ENCODE measurements around the gene CDKN2A.

The CDKN2A gene

GRCh38 chr9:22002038-22002437 is 7.8 kb upstream of the CDKN2A start:
- Mint-ChIP-seq H3K4me1 (no peaks in the 10 kb centered on the region), H3K27me3 (ENCODE audit: low read depth) (peaks cover 97% of the 10 kb centered on the region), H3K4me3 (no peak overlapping the region), H3K27ac (no peak overlapping the region), H3K9me3 (no peaks in the 10 kb centered on the region), H3K36me3 (ENCODE audit: low read depth) (no peaks in the 10 kb centered on the region)
- TF ChIP-seq CTCF (IDR thresholded peaks at IDR 0.05; ENCODE audit: unreplicated experiment in 3 of 3) = no peak

- Mint-ChIP-seq H3K4me3 (no peak overlapping the region), H3K36me3 (ENCODE audit: low read depth) (no peaks in the 10 kb centered on the region), H3K4me1 (peaks cover 10% of the 10 kb centered on the region), H3K9me3 (no peaks in the 10 kb centered on the region), H3K27ac (no peak overlapping the region), H3K27me3 (ENCODE audit: low read depth) (peaks cover 95% of the 10 kb centered on the region)
- no peak for TF ChIP-seq CTCF (IDR thresholded peaks at IDR 0.05; ENCODE audit: unreplicated experiment in 3 of 3)
Observed at GRCh38 chr9:21998026-21998425, 3.8 kb upstream of the CDKN2A start.

GRCh38 chr9:21997480-21997879 is 3.3 kb upstream of the CDKN2A start:
- Mint-ChIP-seq H3K9me3 (no peaks in the 10 kb centered on the region), H3K27ac (no peak overlapping the region), H3K36me3 (ENCODE audit: low read depth) (no peaks in the 10 kb centered on the region), H3K4me1 (peaks cover 10% of the 10 kb centered on the region), H3K4me3 (no peak overlapping the region), H3K27me3 (ENCODE audit: low read depth) (peaks cover 92% of the 10 kb centered on the region)
- TF ChIP-seq CTCF (IDR thresholded peaks at IDR 0.05; ENCODE audit: unreplicated experiment in 3 of 3) = no peak

GRCh38 chr9:21996858-21997257 is 2.7 kb upstream of the CDKN2A start:
- Mint-ChIP-seq H3K4me3 (peak overlapping the region; percentile 40 to 85 (median 79)), H3K4me1 (peaks cover 10% of the 10 kb centered on the region), H3K36me3 (ENCODE audit: low read depth) (no peaks in the 10 kb centered on the region), H3K9me3 (no peaks in the 10 kb centered on the region), H3K27ac (no peak overlapping the region), H3K27me3 (ENCODE audit: low read depth) (peaks cover 87% of the 10 kb centered on the region)
- no peak for TF ChIP-seq CTCF (IDR thresholded peaks at IDR 0.05; ENCODE audit: unreplicated experiment in 3 of 3)

GRCh38 chr9:21996438-21996837 is 2.2 kb upstream of the CDKN2A start:
- Mint-ChIP-seq H3K9me3 (no peaks in the 10 kb centered on the region), H3K36me3 (ENCODE audit: low read depth) (no peaks in the 10 kb centered on the region), H3K27ac (no peak overlapping the region), H3K27me3 (ENCODE audit: low read depth) (peaks cover 87% of the 10 kb centered on the region), H3K4me1 (peaks cover 10% of the 10 kb centered on the region), H3K4me3 (peak overlapping the region; percentile 79 to 91 (median 85))
- TF ChIP-seq CTCF (IDR thresholded peaks at IDR 0.05; ENCODE audit: unreplicated experiment in 3 of 3) = no peak

- Mint-ChIP-seq H3K27ac (no peak overlapping the region), H3K4me1 (peaks cover 10% of the 10 kb centered on the region), H3K36me3 (ENCODE audit: low read depth) (no peaks in the 10 kb centered on the region), H3K9me3 (no peaks in the 10 kb centered on the region), H3K27me3 (ENCODE audit: low read depth) (peaks cover 87% of the 10 kb centered on the region), H3K4me3 (peak overlapping the region; percentile 79 to 91 (median 85))
- TF ChIP-seq CTCF (IDR thresholded peaks at IDR 0.05; ENCODE audit: unreplicated experiment in 3 of 3) = peak in 1 of 3 experiments; percentile 13
Observed at GRCh38 chr9:21995666-21996398, 1.6 kb upstream of the CDKN2A start.
